Astrocyte (in vitro differentiated cells and primary cell): ENCODE data around the gene MAPK9. TPM values are rescaled to one million over a fixed set of nuclear protein-coding genes. Genes with fewer than 3 reads are reported as not detected.
A peak's percentile ranks its signal among the peaks of the same experiment; 100 is the strongest.

ENCODE experiments used
- DNase-seq: peaks from one replicate; pipeline ENCODE4 v3.0.0-alpha.2; 2010; ENCODE audit warnings: low read depth
- FAIRE-seq: peaks from 2 replicates; lab custom pipeline; 2011; peaks lifted over from hg19 to GRCh38; lab: Jason Lieb, UNC
- H2AFZ ChIP-seq: 2 replicates; pipeline ENCODE4 v1.6.0; 2012; ENCODE audit warnings: low read depth, low read length, inconsistent platforms
- H3K27ac ChIP-seq: 2 replicates; pipeline ENCODE4 v1.5.1; 2011; ENCODE audit warnings: low read depth, low read length, inconsistent platforms
- H3K27me3 ChIP-seq: 2 replicates; pipeline ENCODE4 v1.6.0; 2011; ENCODE audit warnings: low read length, inconsistent platforms; ENCODE audit not compliant: insufficient read depth
- H3K36me3 ChIP-seq: 2 replicates; pipeline ENCODE4 v1.5.1; 2011; ENCODE audit warnings: low read length, inconsistent platforms; ENCODE audit not compliant: insufficient read depth
- H3K4me1 ChIP-seq: 2 replicates; pipeline ENCODE4 v1.5.1; 2011; ENCODE audit warnings: low read length, inconsistent platforms; ENCODE audit not compliant: insufficient read depth
- H3K4me2 ChIP-seq: 2 replicates; pipeline ENCODE4 v1.6.0; 2012; ENCODE audit warnings: low read length, inconsistent platforms
- H3K4me3 ChIP-seq: 2 replicates; pipeline ENCODE4 v1.5.1; 2011; ENCODE audit warnings: low read depth, mild to moderate bottlenecking, low read length, inconsistent platforms; ENCODE audit not compliant: insufficient read depth
- H3K79me2 ChIP-seq: 2 replicates; pipeline ENCODE4 v1.6.0; 2012; ENCODE audit warnings: mild to moderate bottlenecking, low read length, inconsistent platforms; ENCODE audit not compliant: insufficient read depth
- H3K9ac ChIP-seq: 2 replicates; pipeline ENCODE4 v1.6.0; 2012; ENCODE audit warnings: mild to moderate bottlenecking, low read length, inconsistent platforms
- H3K9me3 ChIP-seq: 2 replicates; pipeline ENCODE4 v1.5.1; 2012; ENCODE audit warnings: low read depth, mild to moderate bottlenecking, low read length, inconsistent platforms; ENCODE audit not compliant: insufficient read depth
- H4K20me1 ChIP-seq: 2 replicates; pipeline ENCODE4 v1.6.0; 2012; ENCODE audit warnings: low read length, inconsistent platforms; ENCODE audit not compliant: insufficient read depth
- H3K27ac Mint-ChIP-seq: one replicate; pipeline ENCODE4 v1.8.0; 2021; ENCODE audit warnings: mild to moderate bottlenecking, mixed read lengths; ENCODE audit not compliant: unreplicated experiment
- H3K27me3 Mint-ChIP-seq: one replicate; pipeline ENCODE4 v1.8.0; 2021; ENCODE audit warnings: low read depth, mixed read lengths; ENCODE audit not compliant: unreplicated experiment
- H3K36me3 Mint-ChIP-seq: one replicate; pipeline ENCODE4 v1.8.0; 2021; ENCODE audit warnings: low read depth, mixed read lengths; ENCODE audit not compliant: unreplicated experiment
- H3K4me1 Mint-ChIP-seq: one replicate; pipeline ENCODE4 v1.8.0; 2021; ENCODE audit warnings: low read depth, mixed read lengths; ENCODE audit not compliant: unreplicated experiment
- H3K4me3 Mint-ChIP-seq: one replicate; pipeline ENCODE4 v1.8.0; 2021; ENCODE audit warnings: mild to moderate bottlenecking, moderate library complexity, mixed read lengths; ENCODE audit not compliant: unreplicated experiment
- H3K9me3 Mint-ChIP-seq: one replicate; pipeline ENCODE4 v1.8.0; 2021; ENCODE audit warnings: mild to moderate bottlenecking, mixed read lengths; ENCODE audit not compliant: unreplicated experiment
- CTCF ChIP-seq: IDR thresholded peaks from 2 replicates; pipeline ENCODE4 v1.5.1; 2011; ENCODE audit warnings: low read depth, mild to moderate bottlenecking, inconsistent platforms, low read length, moderate library complexity; ENCODE audit not compliant: insufficient read depth
- EZH2 ChIP-seq: IDR thresholded peaks from 2 replicates; pipeline ENCODE4 v1.6.1; 2012; ENCODE audit warnings: mild to moderate bottlenecking, low read length, inconsistent platforms; ENCODE audit not compliant: insufficient read depth
- total RNA-seq: library from RNA; stranded (reverse); gene quantifications from 2 replicates; pipeline ENCODE4 v1.2.1, GENCODE V29; 2021

The MAPK9 gene
- total RNA-seq, 1 donor from 2014 or later, result 34.0 TPM

DNA sequence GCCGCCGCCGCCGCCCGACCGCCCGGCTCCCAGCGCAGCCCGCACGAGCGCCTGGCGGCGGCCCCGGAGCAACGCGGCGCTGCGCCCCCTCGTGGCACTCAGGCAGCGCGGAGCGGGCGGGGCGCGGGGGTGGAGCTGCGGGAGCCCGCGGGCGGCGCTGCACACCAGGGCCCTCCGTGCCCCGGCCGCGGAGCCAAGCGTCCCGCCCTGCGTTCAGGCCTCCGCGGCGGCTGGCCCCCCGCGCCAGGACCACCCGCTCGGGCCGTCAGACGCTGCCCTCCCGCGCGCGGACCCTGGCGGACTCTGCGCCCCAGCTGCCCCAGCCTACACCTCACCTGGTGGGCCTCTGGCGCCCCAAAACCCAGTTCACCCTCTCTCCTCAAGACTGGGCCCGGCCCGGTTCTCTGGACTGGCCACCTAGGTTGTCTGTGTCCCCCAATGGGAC lies 82.7 kb downstream of the MAPK9 start, which contains the start of gene RASGEF1C:
RASGEF1C (minus strand) TSS at position 75 of the 445 bp plus-strand sequence. CDS start 71,159 bp downstream, outside the sequence.
- no peaks in the 10 kb centered on the region for H3K4me1 Mint-ChIP-seq
- Histone ChIP-seq H3K9ac (no peak within 1 kb of the TSS), H3K9me3 (peaks cover 7% of the 10 kb centered on the region), H3K27me3 (peaks cover 14% of the 10 kb centered on the region), H3K79me2 (no peaks in the 10 kb centered on the region), H3K4me3 (peak within 1 kb of the TSS; percentile 42), H3K36me3 (no peaks in the 10 kb centered on the region), H2AFZ (peak within 1 kb of the TSS; percentile 73), H3K4me2 (peak within 1 kb of the TSS; percentile 81), H3K27ac (no peak within 1 kb of the TSS), H4K20me1 (no peaks in the 10 kb centered on the region), H3K4me1 (no peaks in the 10 kb centered on the region)
- peak; percentile 16 for DNase-seq
- peaks cover 43% of the 10 kb centered on the region for H3K27me3 Mint-ChIP-seq
- H3K9me3 Mint-ChIP-seq, result peaks cover 3% of the 10 kb centered on the region
- H3K36me3 Mint-ChIP-seq, result no peaks in the 10 kb centered on the region
- H3K27ac Mint-ChIP-seq, result peak within 1 kb of the TSS; percentile 50
- TF ChIP-seq EZH2 (no peak), CTCF (no peak)
- FAIRE-seq, result no peak
- H3K4me3 Mint-ChIP-seq, result peak within 1 kb of the TSS; percentile 79

DNA sequence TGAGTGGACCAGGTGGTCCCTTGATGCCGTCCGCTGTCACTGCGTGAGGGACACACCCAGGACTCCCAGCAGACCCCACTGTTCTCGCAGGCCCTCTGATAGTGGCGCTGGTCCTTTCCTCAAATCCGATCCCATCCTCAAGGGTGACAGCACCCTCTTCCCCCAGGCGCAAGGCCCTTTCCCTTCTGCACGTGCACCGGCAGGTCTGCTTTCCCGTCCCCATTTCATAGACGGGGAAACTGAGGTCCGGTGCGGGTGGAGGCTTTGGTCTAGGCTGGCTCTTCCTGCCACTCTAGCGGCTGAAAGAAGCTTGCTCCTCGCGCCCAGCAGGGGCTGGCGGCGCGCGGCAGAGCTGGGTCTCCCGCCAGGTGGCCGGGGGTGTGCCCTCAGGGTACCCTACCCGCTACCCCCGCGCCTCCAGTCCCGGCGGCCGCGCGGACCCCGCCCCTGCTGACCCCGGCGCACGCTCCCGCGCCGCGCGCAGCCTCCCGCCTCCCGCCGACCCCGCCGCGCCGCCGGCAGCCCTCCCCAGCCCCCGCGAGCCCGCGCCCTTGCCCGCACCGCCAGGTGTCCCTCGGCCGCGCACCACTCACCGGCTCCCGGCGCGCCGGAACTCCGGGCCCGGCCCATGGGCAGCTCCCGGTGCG lies 83.3 kb downstream of the MAPK9 start:
- Histone ChIP-seq H4K20me1 (no peaks in the 10 kb centered on the region), H3K27ac (no peak overlapping the region), H3K4me1 (no peaks in the 10 kb centered on the region), H3K79me2 (no peaks in the 10 kb centered on the region), H3K4me3 (peak overlapping the region; percentile 42), H3K36me3 (no peaks in the 10 kb centered on the region), H3K4me2 (peak overlapping the region; percentile 81), H3K9ac (no peak overlapping the region), H2AFZ (peak overlapping the region; percentile 73), H3K27me3 (peaks cover 14% of the 10 kb centered on the region), H3K9me3 (peaks cover 3% of the 10 kb centered on the region)
- DNase-seq (no peak), FAIRE-seq (no peak)
- peaks cover 39% of the 10 kb centered on the region for H3K27me3 Mint-ChIP-seq
- peak overlapping the region; percentile 50 for H3K27ac Mint-ChIP-seq
- no peaks in the 10 kb centered on the region for H3K4me1 Mint-ChIP-seq
- TF ChIP-seq EZH2, result peak; percentile 52
- no peak for TF ChIP-seq CTCF
- H3K36me3 Mint-ChIP-seq, result no peaks in the 10 kb centered on the region
- H3K4me3 Mint-ChIP-seq, result peak overlapping the region; percentile 79
- H3K9me3 Mint-ChIP-seq, result peaks cover 3% of the 10 kb centered on the region

DNA sequence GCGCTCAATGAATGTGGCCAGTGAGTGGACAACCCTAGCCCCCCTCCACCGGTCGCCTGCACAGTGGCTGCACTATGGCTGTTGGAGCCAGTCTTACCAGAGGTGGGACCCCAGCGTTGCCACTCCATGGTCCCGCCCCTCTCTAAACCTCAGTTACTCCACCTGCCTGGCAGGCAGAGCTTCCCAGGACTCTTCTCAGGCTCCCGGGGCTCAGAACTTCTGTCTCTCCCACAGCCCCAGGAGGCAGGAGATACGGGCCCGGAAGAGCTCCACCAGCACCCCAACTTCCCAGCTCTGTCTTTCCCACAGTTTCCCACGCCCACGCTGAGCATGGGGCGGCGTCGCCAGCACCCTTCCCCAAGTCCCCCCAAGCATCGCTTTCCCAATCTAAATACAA lies 83.8 kb downstream of the MAPK9 start:
- H3K4me1 ChIP-seq, result no peaks in the 10 kb centered on the region
- Mint-ChIP-seq H3K27me3 (peaks cover 39% of the 10 kb centered on the region), H3K4me1 (no peaks in the 10 kb centered on the region), H3K27ac (peak overlapping the region; percentile 50), H3K9me3 (peaks cover 3% of the 10 kb centered on the region), H3K36me3 (no peaks in the 10 kb centered on the region), H3K4me3 (peak overlapping the region; percentile 79)
- DNase-seq (no peak), FAIRE-seq (no peak)
- TF ChIP-seq EZH2, result no peak
- TF ChIP-seq CTCF, result no peak
- H3K36me3 ChIP-seq, result no peaks in the 10 kb centered on the region
- H3K27me3 ChIP-seq, result peaks cover 14% of the 10 kb centered on the region
- H3K9ac ChIP-seq, result no peak overlapping the region
- H2AFZ ChIP-seq, result no peak overlapping the region
- no peaks in the 10 kb centered on the region for H3K9me3 ChIP-seq
- peak overlapping the region; percentile 81 for H3K4me2 ChIP-seq
- no peak overlapping the region for H3K4me3 ChIP-seq
- no peak overlapping the region for H3K27ac ChIP-seq
- H3K79me2 ChIP-seq, result no peaks in the 10 kb centered on the region
- H4K20me1 ChIP-seq, result no peaks in the 10 kb centered on the region
